ENCODE results near the gene PAM. TPM values are rescaled to one million over a fixed set of nuclear protein-coding genes. Genes with fewer than 3 reads are reported as not detected.

The PAM gene
- total and polyA plus RNA-seq, 2 of the 8 experiments (the other 6 are each of a cell fraction or from before 2014, with no cell fraction given), result 30.4 to 67.8 TPM

- Histone ChIP-seq H3K79me1 (ENCODE audit: low read depth, low read length) (no peaks in the 10 kb centered on the region), H3K4me2 (ENCODE audit: insufficient read depth in 1 of 2, low read depth in 2 of 2, low read length in 2 of 2) (no peak overlapping the region), H3K79me2 (ENCODE audit: control insufficient read depth in 1 of 2, insufficient read depth in 2 of 2, low read length in 2 of 2) (no peaks in the 10 kb centered on the region), H4K91ac (replicated peaks; ENCODE audit: insufficient read length, low read length) (no peak overlapping the region), H2BK5ac (ENCODE audit: low read depth, low read length) (no peak overlapping the region), H3K14ac (ENCODE audit: insufficient read length) (no peak overlapping the region), H3K4ac (replicated peaks; ENCODE audit: insufficient read length, low read depth, low read length) (no peak overlapping the region), H2AFZ (ENCODE audit: low read length) (no peak overlapping the region), H4K8ac (ENCODE audit: extremely low read depth, insufficient read depth, low read length) (no peak overlapping the region), H3K23me2 (ENCODE audit: low read depth, low read length) (no peaks in the 10 kb centered on the region), H2BK20ac (ENCODE audit: low read length) (no peak overlapping the region), H2AK5ac (ENCODE audit: low read depth, low read length) (no peak overlapping the region), H3K23ac (ENCODE audit: insufficient read length) (no peak overlapping the region), H3K9ac (replicated peaks in 1 of 4; ENCODE audit: extremely low read depth in 1 of 4, low read depth in 3 of 4, low read length in 3 of 4) (no peak overlapping the region), H4K5ac (ENCODE audit: insufficient read length, low read depth, low read length) (no peak overlapping the region), H2BK120ac (replicated peaks; ENCODE audit: low read depth, low read length) (no peak overlapping the region), H3K56ac (replicated peaks; ENCODE audit: insufficient read length, low read depth, low read length) (no peak overlapping the region), H3K27ac (ENCODE audit: low read depth, low read length) (no peak overlapping the region), H3K4me1 (replicated peaks in 1 of 4; ENCODE audit: control insufficient read depth in 3 of 4, insufficient read depth in 4 of 4, low read length in 3 of 4) (no peaks in the 10 kb centered on the region; a peak in 1 of 7 replicates), H3K4me3 (ENCODE audit: extremely low read depth in 1 of 4, insufficient read depth in 2 of 4, low read depth in 3 of 4, low read length in 4 of 4) (no peak overlapping the region), H3K18ac (ENCODE audit: extremely low read depth, low read length) (no peak overlapping the region), H2BK15ac (ENCODE audit: low read length) (no peak overlapping the region), H2BK12ac (ENCODE audit: low read depth, low read length) (no peak overlapping the region), H3K9me3 (ENCODE audit: insufficient read depth in 2 of 2, low read depth in 1 of 2, low read length in 1 of 2) (no peaks in the 10 kb centered on the region), H3K27me3 (replicated peaks in 1 of 4; ENCODE audit: control insufficient read depth in 3 of 4, extremely low read depth in 1 of 4, insufficient read depth in 3 of 4, low read length in 3 of 4) (no peaks in the 10 kb centered on the region), H3K36me3 (ENCODE audit: control insufficient read depth in 2 of 4, insufficient read depth in 4 of 4, low read length in 3 of 4) (no peaks in the 10 kb centered on the region), H4K20me1 (replicated peaks in 1 of 2; ENCODE audit: control insufficient read depth in 1 of 2, insufficient read depth in 2 of 2, low read length in 2 of 2) (no peaks in the 10 kb centered on the region)
- FAIRE-seq, result no peak
- no peak for DNase-seq (ENCODE audit: low read depth in 1 of 2, low spot score in 2 of 2)
- 90% methylated on average over 5 of the region's 5 CpGs; no CpG with 5 or more reads in 1 of the 2 experiments for WGBS, 2 experiments (ENCODE audit: extremely low coverage in 1 of 2, insufficient coverage in 1 of 2, insufficient read length in 1 of 2, insufficient replicate concordance in 2 of 2, low coverage in 1 of 2, low lambda C conversion rate in 2 of 2, missing lambda C conversion rate in 1 of 2)
- ChIA-PET POLR2A (ENCODE audit: partially characterized antibody) (no interaction called here), CTCF (ENCODE audit: partially characterized antibody) (interaction anchor here (0.6 to 1.5 kb wide), 4 partner anchors 10 to 239 kb away, joined by 3 to 8 read pairs (median 3); no protein-coding TSS in a partner anchor)
- TF ChIP-seq MAX (IDR thresholded peaks at IDR 0.05), result no peak
- TF ChIP-seq CTCF (IDR thresholded peaks at IDR 0.05; ENCODE audit: control extremely low read depth in 1 of 3, insufficient read depth in 1 of 3, low read depth in 1 of 3, low read length in 3 of 3), result no peak
- no peak for TF ChIP-seq SIRT6 (IDR thresholded peaks at IDR 0.05; ENCODE audit: low read length)
- no peak for TF ChIP-seq HDAC2 (IDR thresholded peaks at IDR 0.05; ENCODE audit: borderline replicate concordance in 1 of 2, low read depth in 2 of 2, low read length in 2 of 2)
- no peak for TF ChIP-seq ATF2 (IDR thresholded peaks at IDR 0.05; ENCODE audit: low read length)
- no peak for TF ChIP-seq NANOG (IDR thresholded peaks at IDR 0.05; ENCODE audit: insufficient read depth, low read depth, low read length, poor library complexity, severe bottlenecking)
These were observed 165.7 kb downstream of the PAM start for GRCh38 chr5:102920762-102921161.

All from H1 (cell line).